Peyer's patch (tissue), 4 donors: Measurements from ENCODE around the gene KLK10.

ENCODE experiments used
- CTCF ChIP-seq, 6 experiments: fragments of 450-650 bp in 4 of 6; fragments of 200-600 bp in 2 of 6; sonication (generic) in 1 of 6; IDR thresholded peaks; one replicate each; pipeline ENCODE4 v1.5.1; 2017 to 2019; ENCODE audit warnings: antibody characterized with exemption in 6 of 6, mild to moderate bottlenecking in 3 of 6, moderate library complexity in 1 of 6
- POLR2A ChIP-seq, 2 donors: fragments of 450-650 bp; IDR thresholded peaks; one replicate each; pipeline ENCODE4 v1.5.1; 2017; ENCODE audit warnings: antibody characterized with exemption in 2 of 2, mild to moderate bottlenecking in 2 of 2, moderate library complexity in 2 of 2

GRCh38 chr19:50975766-50976165, 43.7 kb downstream of the KLK10 start:
- no peak for TF ChIP-seq POLR2A (IDR thresholded peaks at IDR 0.05)
- TF ChIP-seq CTCF (IDR thresholded peaks at IDR 0.05): no peak
